IPS DF 6.9 (cell line): ENCODE measurements around the gene GET3.
"Not testable (repeated sequence)": the region's sequence is repeated elsewhere in the genome, so short reads cannot be mapped to it uniquely, and the experiment has no call there.

ENCODE experiments used
- DNase-seq: peaks from one replicate; pipeline ENCODE4 v3.0.0-alpha.2; 2013; ENCODE audit warnings: low read depth, low spot score
- H3K27ac ChIP-seq: one replicate; pipeline ENCODE4 v1.5.1; 2013; ENCODE audit warnings: low read length, control low read depth
- H3K27me3 ChIP-seq: 2 replicates; pipeline ENCODE4 v1.6.1; 2013; ENCODE audit warnings: mild to moderate bottlenecking, low read length; ENCODE audit not compliant: control insufficient read depth, insufficient read depth
- H3K36me3 ChIP-seq: 2 replicates; pipeline ENCODE4 v1.6.1; 2013; ENCODE audit warnings: low read length; ENCODE audit not compliant: control insufficient read depth, insufficient read depth
- H3K4me1 ChIP-seq: 2 replicates; pipeline ENCODE4 v1.6.1; 2013; ENCODE audit warnings: low read length; ENCODE audit not compliant: control insufficient read depth, insufficient read depth
- H3K4me3 ChIP-seq: 2 replicates; pipeline ENCODE4 v1.5.1; 2013; ENCODE audit warnings: mild to moderate bottlenecking, low read length
- H3K9me3 ChIP-seq: 2 replicates; pipeline ENCODE4 v1.6.1; 2013; ENCODE audit warnings: low read length, inconsistent platforms; ENCODE audit not compliant: control insufficient read depth, insufficient read depth
- WGBS: extraction: QIAGEN DNeasy Blood & Tissue Kit; methylation state at CpG from one replicate; pipeline ENCODE4 v1.1.7; 2013; ENCODE audit warnings: mixed read lengths, missing lambda C conversion rate; ENCODE audit not compliant: insufficient read length, insufficient coverage; 5-methylcytosine and 5-hydroxymethylcytosine counted together

GET3 gene

GRCh38 chr19:12792853-12793289, 55.6 kb downstream of the GET3 start:
- peaks cover 13% of the 10 kb centered on the region for H3K4me1 ChIP-seq
- peak overlapping the region; percentile 59; the same call in 1 of the 2 replicates for H3K4me3 ChIP-seq
- no peaks in the 10 kb centered on the region for H3K27me3 ChIP-seq
- no peaks in the 10 kb centered on the region for H3K9me3 ChIP-seq
- H3K36me3 ChIP-seq: no peaks in the 10 kb centered on the region
- no peak overlapping the region for H3K27ac ChIP-seq
- no peak for DNase-seq
- WGBS: no CpG with 5 or more reads among the region's 22 CpGs

DNA sequence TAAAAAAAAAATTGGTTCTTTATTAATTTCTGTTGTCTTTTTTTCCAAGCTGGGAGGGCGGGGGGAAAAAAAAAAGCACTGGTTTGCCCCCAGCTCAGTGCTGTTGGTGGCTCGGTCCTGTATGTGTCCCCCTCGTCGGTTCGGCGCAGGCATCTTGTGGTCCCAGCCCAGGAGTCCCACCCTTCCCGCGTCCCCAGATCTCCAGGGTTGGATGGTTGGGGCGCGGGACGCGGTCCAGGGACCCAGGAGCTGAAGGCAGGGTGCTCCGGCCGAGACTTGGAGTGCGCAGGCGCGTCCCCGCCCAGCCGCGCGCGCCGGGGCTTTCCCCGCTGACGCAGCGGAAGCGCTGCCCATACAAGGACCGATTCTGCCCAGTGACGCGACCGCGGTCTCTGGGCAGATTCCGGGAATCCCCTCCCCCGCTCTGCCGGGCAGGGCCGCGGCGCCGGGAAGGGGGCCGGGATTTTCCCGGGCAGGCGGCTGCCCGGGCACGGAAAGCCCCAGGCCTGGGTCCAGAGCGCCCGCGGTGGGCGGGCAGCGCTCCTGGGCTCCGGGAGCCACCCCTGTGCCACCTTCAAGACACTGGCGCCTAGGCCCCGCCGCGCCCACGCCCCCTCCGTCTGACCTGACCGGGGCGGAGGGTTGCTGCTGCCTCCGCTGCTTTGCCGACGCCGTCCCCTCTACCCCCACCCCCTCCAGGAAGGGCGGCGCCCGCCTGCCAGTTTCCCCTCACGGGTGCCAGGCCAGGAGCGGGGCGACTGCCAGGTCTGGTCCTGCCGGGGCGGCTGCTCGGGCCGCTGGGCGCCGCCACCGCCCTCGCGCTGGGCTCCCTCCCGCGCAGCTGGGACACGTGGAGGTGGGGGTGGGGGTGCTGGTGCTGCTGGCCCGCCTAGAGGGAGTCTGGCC, 56.2 kb downstream of the GET3 start:
- no peaks in the 10 kb centered on the region for H3K27me3 ChIP-seq
- H3K27ac ChIP-seq: no peak overlapping the region
- peak; percentile 96 for DNase-seq
- peak overlapping the region; percentile 47; the same call in 1 of the 2 replicates for H3K4me3 ChIP-seq
- WGBS: no CpG with 5 or more reads among the region's 81 CpGs
- H3K36me3 ChIP-seq: no peaks in the 10 kb centered on the region
- no peaks in the 10 kb centered on the region for H3K9me3 ChIP-seq
- peaks cover 10% of the 10 kb centered on the region for H3K4me1 ChIP-seq

GRCh38 chr19:12794196-12794941, 57.1 kb downstream of the GET3 start:
- peak overlapping the region; percentile 45; the same call in 1 of the 2 replicates for H3K4me3 ChIP-seq
- no CpG with 5 or more reads among the region's 7 CpGs for WGBS
- H3K4me1 ChIP-seq: peaks cover 5% of the 10 kb centered on the region; the same call in 1 of the 2 replicates
- H3K27me3 ChIP-seq: no peaks in the 10 kb centered on the region
- no peak overlapping the region for H3K27ac ChIP-seq
- H3K36me3 ChIP-seq: no peaks in the 10 kb centered on the region
- H3K9me3 ChIP-seq: no peaks in the 10 kb centered on the region
- DNase-seq: no peak

DNA sequence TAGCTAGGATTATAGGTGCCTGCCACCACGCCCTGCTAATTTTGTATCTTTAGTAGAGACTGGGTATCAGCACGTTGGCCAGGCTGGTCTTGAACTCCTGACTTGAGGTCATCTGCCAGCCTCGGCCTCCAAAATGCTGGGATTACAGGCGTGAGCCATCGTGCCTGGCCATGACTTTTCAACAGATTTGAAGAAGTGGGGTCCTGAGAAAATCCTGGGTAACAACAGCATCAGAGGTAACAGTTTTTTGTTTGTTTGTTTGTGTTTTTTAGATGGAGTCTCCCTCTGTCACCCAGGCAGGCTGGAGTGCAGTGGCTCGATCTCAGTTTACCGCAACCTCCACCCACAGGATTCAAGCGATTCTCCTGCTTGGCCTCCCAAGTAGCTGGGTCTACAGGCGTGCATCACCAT, 57.7 kb downstream of the GET3 start:
- no CpG with 5 or more reads among the region's 9 CpGs for WGBS
- no peak overlapping the region for H3K4me3 ChIP-seq
- no peaks in the 10 kb centered on the region for H3K9me3 ChIP-seq
- peaks cover 5% of the 10 kb centered on the region; the same call in 1 of the 2 replicates for H3K4me1 ChIP-seq
- peaks cover 4% of the 10 kb centered on the region; the same call in 1 of the 2 replicates for H3K36me3 ChIP-seq
- H3K27me3 ChIP-seq: no peaks in the 10 kb centered on the region
- DNase-seq: no peak
- H3K27ac ChIP-seq: no peak overlapping the region

DNA sequence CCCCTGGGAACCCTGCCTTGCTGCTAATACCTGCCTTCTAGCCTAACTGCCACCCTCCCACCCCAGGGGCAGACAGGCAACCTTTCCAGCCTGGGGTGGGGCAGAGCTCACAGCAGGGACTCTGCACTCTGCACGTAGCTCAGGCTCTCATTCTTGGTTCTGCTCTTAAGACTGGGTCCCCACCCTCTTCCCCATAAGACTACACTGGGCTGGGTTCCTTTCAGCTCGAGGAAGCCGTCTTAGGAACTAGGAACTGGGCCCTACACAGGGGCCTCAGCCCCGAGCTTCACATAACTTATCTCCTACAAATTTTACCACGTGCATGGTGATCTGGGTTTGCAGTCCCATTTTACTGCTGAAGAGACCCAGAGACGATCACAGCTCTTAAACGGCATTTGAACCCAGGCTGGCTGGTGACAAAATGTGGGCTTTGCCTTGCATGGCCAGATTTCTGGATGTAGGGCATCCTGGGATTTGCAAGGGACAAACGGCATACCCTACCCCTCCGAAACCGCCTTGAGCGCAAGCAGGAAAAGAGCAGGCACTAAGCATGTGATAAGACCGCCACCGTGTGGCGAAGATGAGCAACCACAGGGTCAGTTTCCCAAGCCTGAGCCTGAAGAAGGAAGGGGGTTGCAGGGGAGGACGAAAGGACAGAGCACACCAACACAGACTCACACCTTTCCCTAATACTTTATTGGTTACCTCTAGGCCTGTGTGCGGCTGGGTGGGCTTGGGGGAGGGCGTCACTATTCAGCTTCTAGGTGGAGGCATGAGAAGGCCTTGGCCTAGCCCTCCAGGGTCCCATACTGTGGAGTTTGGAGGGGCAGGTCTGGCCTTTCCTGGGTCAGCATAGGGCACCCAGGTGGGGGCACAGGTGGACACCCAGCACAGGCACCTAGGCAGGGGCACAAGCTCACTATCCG, 59.1 kb downstream of the GET3 start:
- DNase-seq: peak; percentile 92
- Histone ChIP-seq H3K36me3 (peaks cover 6% of the 10 kb centered on the region; the same call in 1 of the 2 replicates), H3K9me3 (no peaks in the 10 kb centered on the region), H3K4me1 (peaks cover 7% of the 10 kb centered on the region), H3K27me3 (no peaks in the 10 kb centered on the region), H3K4me3 (no peak overlapping the region), H3K27ac (no peak overlapping the region)
- WGBS: no CpG with 5 or more reads among the region's 18 CpGs

DNA sequence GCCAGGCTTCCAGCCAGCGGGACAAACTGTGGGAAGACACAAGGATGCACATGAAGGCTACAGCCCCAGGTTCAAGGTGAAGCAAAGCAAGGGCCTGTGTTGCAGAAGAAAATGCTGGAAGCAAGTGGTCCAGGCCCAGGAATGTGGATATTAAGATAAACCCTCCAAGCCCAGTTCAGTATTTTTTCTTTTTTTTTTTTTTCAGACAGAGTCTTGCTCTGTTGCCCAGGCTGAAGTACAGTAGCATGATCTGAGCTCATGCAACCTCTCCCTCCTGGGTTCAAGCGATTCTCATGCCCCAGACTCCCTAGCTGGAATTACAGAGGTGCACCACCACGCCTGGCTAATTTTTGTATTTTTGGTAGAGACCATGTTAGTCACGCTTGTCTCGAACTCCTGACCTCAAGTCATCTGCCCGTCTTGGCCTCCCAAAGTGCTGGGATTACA, 59.9 kb downstream of the GET3 start:
- DNase-seq: no peak
- H3K27ac ChIP-seq: no peak overlapping the region
- no peaks in the 10 kb centered on the region for H3K9me3 ChIP-seq
- no peaks in the 10 kb centered on the region for H3K27me3 ChIP-seq
- WGBS: no CpG with 5 or more reads among the region's 6 CpGs
- H3K4me3 ChIP-seq: no peak overlapping the region
- H3K36me3 ChIP-seq: peaks cover 6% of the 10 kb centered on the region; the same call in 1 of the 2 replicates
- H3K4me1 ChIP-seq: peaks cover 7% of the 10 kb centered on the region

GRCh38 chr19:12797607-12798006, 60.3 kb downstream of the GET3 start:
- WGBS: no CpG with 5 or more reads among the region's 7 CpGs
- not testable (repeated sequence) for H3K4me1 ChIP-seq, H3K9me3 ChIP-seq, H3K36me3 ChIP-seq, H3K27ac ChIP-seq, DNase-seq, H3K4me3 ChIP-seq, H3K27me3 ChIP-seq
